CD4-positive, alpha-beta memory T cell (primary cell): Measurements from ENCODE around the gene SLC39A11. TPM values are rescaled to one million over a fixed set of nuclear protein-coding genes. Genes with fewer than 3 reads are reported as not detected.
A peak's percentile ranks its signal among the peaks of the same experiment; 100 is the strongest.

Experiments used
- CTCF ChIA-PET: fragments of 350-600 bp; sonication (Branson Sonifier 250); formaldehyde crosslinking; loops from one replicate; lab custom pipeline; 2021; ENCODE audit warnings: inconsistent platforms; ENCODE audit not compliant: partially characterized antibody; lab: Charles Lee
- POLR2A ChIA-PET: fragments of 350-600 bp; sonication (Branson Sonifier 250); formaldehyde crosslinking; loops from one replicate; lab custom pipeline; 2021; ENCODE audit not compliant: partially characterized antibody; lab: Charles Lee
- DNase-seq, 5 donors: peaks; one replicate each; pipeline versions ENCODE4 v3.0.0 to v3.0.0-alpha.2; 2020 to 2022; ENCODE audit warnings: mixed read lengths in 1 of 5
- H3K27ac ChIP-seq: one replicate; pipeline ENCODE4 v1.7.0; 2013; ENCODE audit warnings: low read depth, low read length
- H3K27me3 ChIP-seq: 2 replicates; pipeline ENCODE4 v1.7.0; 2013; ENCODE audit warnings: mild to moderate bottlenecking, low read length, moderate library complexity; ENCODE audit not compliant: insufficient read depth
- H3K36me3 ChIP-seq: 2 replicates; pipeline ENCODE4 v1.7.0; 2013; ENCODE audit warnings: mild to moderate bottlenecking, low read length, moderate library complexity; ENCODE audit not compliant: insufficient read depth
- H3K4me1 ChIP-seq: 2 replicates; pipeline ENCODE4 v1.7.0; 2013; ENCODE audit warnings: mild to moderate bottlenecking, low read length, moderate library complexity; ENCODE audit not compliant: insufficient read depth
- H3K4me3 ChIP-seq, 2 donors: one replicate each; pipeline ENCODE4 v1.7.0; 2013; ENCODE audit warnings: low read length in 2 of 2, mild to moderate bottlenecking in 1 of 2
- H3K9me3 ChIP-seq, 2 donors: one replicate each; pipeline ENCODE4 v1.7.0; 2013; ENCODE audit warnings: low read length in 2 of 2, control low read depth in 1 of 2; ENCODE audit not compliant: control insufficient read depth in 1 of 2
- H3K27ac Mint-ChIP-seq, 7 donors: one replicate each; pipeline ENCODE4 v1.8.0; 2020 to 2021; ENCODE audit warnings: mixed read lengths in 7 of 7, mild to moderate bottlenecking in 6 of 7, inconsistent platforms in 3 of 7, moderate library complexity in 3 of 7
- H3K27me3 Mint-ChIP-seq, 2 donors: one replicate each; pipeline ENCODE4 v1.8.0; 2020 to 2021; ENCODE audit warnings: mixed read lengths in 2 of 2
- H3K36me3 Mint-ChIP-seq, 2 donors: one replicate each; pipeline ENCODE4 v1.8.0; 2020 to 2021; ENCODE audit warnings: mixed read lengths in 2 of 2, inconsistent platforms in 1 of 2, mild to moderate bottlenecking in 1 of 2
- H3K4me1 Mint-ChIP-seq, 4 donors: one replicate each; pipeline ENCODE4 v1.8.0; 2020 to 2021; ENCODE audit warnings: mixed read lengths in 4 of 4, mild to moderate bottlenecking in 1 of 4
- H3K4me3 Mint-ChIP-seq, 8 donors: one replicate each; pipeline ENCODE4 v1.8.0; 2020 to 2021; ENCODE audit warnings: mixed read lengths in 8 of 8, mild to moderate bottlenecking in 7 of 8, moderate library complexity in 6 of 8, inconsistent platforms in 3 of 8
- H3K9me3 Mint-ChIP-seq, 8 donors: one replicate each; pipeline ENCODE4 v1.8.0; 2020 to 2021; ENCODE audit warnings: mixed read lengths in 8 of 8, mild to moderate bottlenecking in 5 of 8, inconsistent platforms in 3 of 8, moderate library complexity in 1 of 8
- intact Hi-C: fragments of 100-400 bp; cut with micrococcal nuclease; formaldehyde crosslinking; loops from one replicate; pipeline ENCODE4 v1.15.1; 2023
- polyA plus RNA-seq, 2 donors: library from polyadenylated mRNA; unstranded; fragments of 300-500 nt; fragmentation: Illumina TruSeq; gene quantifications; one replicate each; pipeline ENCODE4 v1.2.3, GENCODE V29; 2021
- total RNA-seq, 2 experiments: library from RNA; stranded (reverse); gene quantifications; one replicate each; pipeline ENCODE4 v1.2.3, GENCODE V29; 2021

The SLC39A11 gene
- total and polyA plus RNA-seq, 4 experiments from 2014 or later, result 15.9 to 23.7 (median 20.4) TPM

DNA sequence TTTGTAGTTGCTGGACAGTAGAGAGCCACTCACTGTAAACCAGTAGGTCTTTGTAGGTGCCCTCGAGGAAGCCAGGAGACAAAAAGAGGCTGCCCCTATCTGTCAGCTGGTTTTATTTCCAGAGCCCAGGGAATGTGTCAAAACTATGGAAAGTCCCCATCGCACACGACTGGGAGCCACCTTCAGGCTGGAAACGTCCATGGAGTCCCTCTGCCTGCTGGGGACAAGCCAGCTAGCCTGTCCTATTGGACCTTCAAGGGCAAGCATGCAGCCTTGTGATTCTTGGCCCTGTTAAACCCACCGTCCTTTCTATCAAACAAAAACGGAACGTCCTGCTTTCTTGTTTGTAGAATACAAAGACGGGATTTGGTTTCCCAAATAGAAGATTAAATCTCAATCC lies 289.8 kb downstream of the SLC39A11 start:
- Histone ChIP-seq H3K27ac (no peak overlapping the region), H3K36me3 (no peaks in the 10 kb centered on the region), H3K27me3 (no peaks in the 10 kb centered on the region), H3K4me3 (no peak overlapping the region), H3K4me1 (no peaks in the 10 kb centered on the region), H3K9me3 (no peaks in the 10 kb centered on the region)
- Mint-ChIP-seq H3K4me1 (no peaks in the 10 kb centered on the region), H3K9me3 (peaks cover 7 to 54% (median 33%) of the 10 kb centered on the region in 8 donors), H3K36me3 (peaks cover 43 to 62% of the 10 kb centered on the region in 2 donors), H3K27me3 (no peaks in the 10 kb centered on the region), H3K27ac (peak overlapping the region in 1 of 7 donors; percentile 4), H3K4me3 (no peak overlapping the region)
- intact Hi-C loops, result no loop called here
- ChIA-PET POLR2A (no interaction called here), CTCF (no interaction called here)
- DNase-seq, result no peak

GRCh38 chr17:72797142-72797541 lies 295.3 kb downstream of the SLC39A11 start:
- Histone ChIP-seq H3K4me3 (no peak overlapping the region), H3K9me3 (peaks cover 0 to 6% of the 10 kb centered on the region in 2 donors), H3K36me3 (no peaks in the 10 kb centered on the region), H3K4me1 (no peaks in the 10 kb centered on the region), H3K27me3 (no peaks in the 10 kb centered on the region), H3K27ac (no peak overlapping the region)
- Mint-ChIP-seq H3K9me3 (peaks cover 11 to 88% (median 63%) of the 10 kb centered on the region in 8 donors), H3K27me3 (no peaks in the 10 kb centered on the region), H3K36me3 (peaks cover 64 to 84% of the 10 kb centered on the region in 2 donors), H3K4me1 (no peaks in the 10 kb centered on the region), H3K27ac (no peak overlapping the region), H3K4me3 (no peak overlapping the region)
- intact Hi-C loops, result no loop called here
- DNase-seq, result no peak
- ChIA-PET POLR2A (no interaction called here), CTCF (no interaction called here)

DNA sequence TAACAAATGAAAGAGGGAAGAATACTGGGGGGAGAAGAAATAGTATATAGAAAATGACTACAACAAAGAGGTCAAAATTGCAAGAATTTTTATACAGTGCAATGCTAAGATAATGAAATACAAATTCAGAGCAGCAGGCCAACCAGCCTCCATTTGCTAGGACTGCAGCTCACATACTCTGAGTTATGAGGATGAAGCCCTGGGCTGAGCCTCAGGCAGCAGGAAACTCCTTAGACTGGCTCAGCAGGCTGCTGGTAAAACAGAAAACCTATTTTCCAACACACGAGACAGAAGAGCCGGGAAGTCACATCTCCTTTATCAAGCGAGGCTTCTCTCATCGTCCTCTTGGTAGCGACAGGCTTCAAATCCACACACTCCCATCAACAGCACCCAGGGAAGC lies 296.5 kb downstream of the SLC39A11 start:
- H3K4me3 Mint-ChIP-seq, result no peak overlapping the region
- Histone ChIP-seq H3K4me1 (no peaks in the 10 kb centered on the region), H3K9me3 (peaks cover 0 to 8% of the 10 kb centered on the region in 2 donors), H3K4me3 (no peak overlapping the region), H3K36me3 (no peaks in the 10 kb centered on the region), H3K27ac (no peak overlapping the region), H3K27me3 (no peaks in the 10 kb centered on the region)
- H3K27ac Mint-ChIP-seq, result no peak overlapping the region
- POLR2A ChIA-PET, result no interaction called here
- H3K4me1 Mint-ChIP-seq, result no peaks in the 10 kb centered on the region
- intact Hi-C loops, result no loop called here
- CTCF ChIA-PET, result no interaction called here
- H3K9me3 Mint-ChIP-seq, result peaks cover 11 to 91% (median 63%) of the 10 kb centered on the region in 8 donors
- H3K36me3 Mint-ChIP-seq, result peaks cover 67 to 89% of the 10 kb centered on the region in 2 donors
- no peaks in the 10 kb centered on the region for H3K27me3 Mint-ChIP-seq
- DNase-seq, result no peak

DNA sequence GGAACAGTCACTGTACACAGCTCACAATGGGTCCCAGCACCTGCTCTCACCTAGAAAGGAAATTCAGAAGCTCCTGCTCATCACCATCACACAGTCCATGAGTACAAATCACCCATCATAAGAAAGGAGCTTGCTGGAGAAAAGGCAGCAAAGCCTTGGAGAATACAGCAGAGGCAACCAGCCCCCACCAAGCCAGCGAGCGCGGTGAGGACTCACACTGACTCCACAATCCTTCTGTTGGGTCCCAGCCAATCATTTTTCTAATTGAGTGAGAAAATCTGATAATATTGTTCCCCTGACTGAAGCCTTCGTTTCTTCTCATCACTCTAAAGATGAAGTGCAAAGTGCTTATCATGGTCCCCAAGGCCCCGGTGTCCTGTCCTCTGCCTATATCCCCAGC lies 298.3 kb downstream of the SLC39A11 start:
- no peaks in the 10 kb centered on the region for H3K27me3 Mint-ChIP-seq
- H3K36me3 ChIP-seq, result no peaks in the 10 kb centered on the region
- H3K27ac ChIP-seq, result no peak overlapping the region
- H3K4me3 ChIP-seq, result no peak overlapping the region
- H3K4me1 ChIP-seq, result no peaks in the 10 kb centered on the region
- H3K27ac Mint-ChIP-seq, result no peak overlapping the region
- H3K9me3 Mint-ChIP-seq, result peaks cover 9 to 73% (median 47%) of the 10 kb centered on the region in 8 donors
- intact Hi-C loops, result no loop called here
- POLR2A ChIA-PET, result no interaction called here
- no peaks in the 10 kb centered on the region for H3K27me3 ChIP-seq
- CTCF ChIA-PET, result no interaction called here
- DNase-seq, result no peak
- no peak overlapping the region for H3K4me3 Mint-ChIP-seq
- H3K4me1 Mint-ChIP-seq, result no peaks in the 10 kb centered on the region
- H3K9me3 ChIP-seq, result peaks cover 0 to 8% of the 10 kb centered on the region in 2 donors
- H3K36me3 Mint-ChIP-seq, result peaks cover 62 to 84% of the 10 kb centered on the region in 2 donors

- Histone ChIP-seq H3K27ac (no peak overlapping the region), H3K36me3 (no peaks in the 10 kb centered on the region), H3K4me1 (no peaks in the 10 kb centered on the region), H3K9me3 (peaks cover 0 to 8% of the 10 kb centered on the region in 2 donors), H3K27me3 (no peaks in the 10 kb centered on the region), H3K4me3 (no peak overlapping the region)
- peaks cover 57 to 73% of the 10 kb centered on the region in 2 donors for H3K36me3 Mint-ChIP-seq
- H3K9me3 Mint-ChIP-seq, result peaks cover 4 to 63% (median 37%) of the 10 kb centered on the region in 8 donors
- CTCF ChIA-PET, result no interaction called here
- intact Hi-C loops, result no loop called here
- H3K4me1 Mint-ChIP-seq, result no peaks in the 10 kb centered on the region
- POLR2A ChIA-PET, result interaction anchor here (0.8 kb wide), 1 partner anchor 427 kb away, joined by 3 read pairs; no protein-coding TSS in a partner anchor
- no peak overlapping the region for H3K27ac Mint-ChIP-seq
- no peak for DNase-seq
- no peaks in the 10 kb centered on the region for H3K27me3 Mint-ChIP-seq
- H3K4me3 Mint-ChIP-seq, result no peak overlapping the region
Measured at GRCh38 chr17:72792771-72793170, 299.7 kb downstream of the SLC39A11 start.

GRCh38 chr17:72790190-72790589 lies 302.3 kb downstream of the SLC39A11 start:
- H3K36me3 ChIP-seq, result no peaks in the 10 kb centered on the region
- H3K4me3 ChIP-seq, result no peak overlapping the region
- H3K27me3 ChIP-seq, result no peaks in the 10 kb centered on the region
- Mint-ChIP-seq H3K4me3 (no peak overlapping the region), H3K36me3 (peaks cover 41 to 50% of the 10 kb centered on the region in 2 donors), H3K9me3 (peaks cover 4 to 42% (median 28%) of the 10 kb centered on the region in 8 donors), H3K4me1 (no peaks in the 10 kb centered on the region), H3K27ac (no peak overlapping the region), H3K27me3 (no peaks in the 10 kb centered on the region)
- DNase-seq, result no peak
- H3K9me3 ChIP-seq, result peaks cover 0 to 8% of the 10 kb centered on the region in 2 donors
- ChIA-PET POLR2A (no interaction called here), CTCF (no interaction called here)
- no peaks in the 10 kb centered on the region for H3K4me1 ChIP-seq
- no peak overlapping the region for H3K27ac ChIP-seq
- intact Hi-C loops, result no loop called here

- no peak for DNase-seq
- no peaks in the 10 kb centered on the region for H3K27me3 ChIP-seq
- Mint-ChIP-seq H3K27ac (no peak overlapping the region), H3K9me3 (peaks cover 4 to 38% (median 23%) of the 10 kb centered on the region in 8 donors), H3K4me1 (no peaks in the 10 kb centered on the region), H3K27me3 (no peaks in the 10 kb centered on the region), H3K36me3 (peaks cover 37 to 45% of the 10 kb centered on the region in 2 donors), H3K4me3 (no peak overlapping the region)
- no peak overlapping the region for H3K4me3 ChIP-seq
- H3K4me1 ChIP-seq, result no peaks in the 10 kb centered on the region
- intact Hi-C loops, result no loop called here
- H3K36me3 ChIP-seq, result no peaks in the 10 kb centered on the region
- H3K27ac ChIP-seq, result no peak overlapping the region
- ChIA-PET POLR2A (no interaction called here), CTCF (no interaction called here)
- peaks cover 0 to 8% of the 10 kb centered on the region in 2 donors for H3K9me3 ChIP-seq
Measured at GRCh38 chr17:72789711-72790110, 302.8 kb downstream of the SLC39A11 start.
